GM18907 (cell line): ENCODE results near the gene LAIR1.
"Not testable (repeated sequence)": the region's sequence is repeated elsewhere in the genome, so short reads cannot be mapped to it uniquely, and the experiment has no call there.

Experiments
- ATAC-seq: cut with Tn5 transposase; IDR thresholded peaks from one replicate; pipeline ENCODE4 v1.9.1; 2021; ENCODE audit warnings: mild to moderate bottlenecking, moderate library complexity; ENCODE audit not compliant: unreplicated experiment

LAIR1 gene

DNA sequence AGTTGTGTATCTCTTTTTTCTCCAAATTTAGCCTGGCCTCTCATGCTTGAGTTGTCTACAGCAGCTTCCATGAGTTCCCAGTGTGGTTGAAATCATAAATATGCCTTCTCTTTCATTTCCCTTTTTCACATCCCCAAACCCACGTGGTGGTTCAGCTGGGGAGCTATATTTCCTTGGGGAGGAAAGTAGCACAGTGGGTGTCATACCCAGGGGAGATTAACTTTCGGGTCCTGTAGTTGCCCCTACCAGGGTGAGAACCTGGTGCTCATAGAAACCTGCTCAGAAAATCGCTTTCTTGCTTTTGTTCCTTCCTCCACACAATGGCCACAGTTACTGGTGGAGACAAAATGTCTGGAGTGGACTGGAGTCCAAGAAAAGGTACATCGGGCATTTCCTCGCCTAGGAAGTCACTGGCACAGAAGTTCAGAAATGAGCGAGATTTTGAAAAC lies 18.8 kb downstream of the LAIR1 start:
- ATAC-seq: no peak

DNA sequence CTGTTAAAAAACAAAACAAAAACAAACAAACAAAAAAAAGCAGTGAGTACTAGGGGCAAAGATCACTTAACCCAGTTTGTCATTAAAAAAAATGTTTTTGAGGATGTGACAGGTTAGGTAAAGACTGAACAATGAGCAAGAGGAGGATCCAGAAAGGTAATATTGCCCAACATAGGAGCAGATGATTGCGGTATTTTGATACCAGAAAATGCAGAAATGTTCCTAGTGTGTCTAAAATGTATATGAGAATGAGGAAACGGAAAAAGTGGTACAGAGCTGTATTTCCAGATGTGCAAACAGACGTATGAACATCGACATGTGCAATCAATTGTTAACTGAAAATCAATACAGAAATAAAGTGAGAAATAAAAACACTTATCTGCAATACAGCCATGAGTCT lies 20.9 kb downstream of the LAIR1 start:
- no peak for ATAC-seq

DNA sequence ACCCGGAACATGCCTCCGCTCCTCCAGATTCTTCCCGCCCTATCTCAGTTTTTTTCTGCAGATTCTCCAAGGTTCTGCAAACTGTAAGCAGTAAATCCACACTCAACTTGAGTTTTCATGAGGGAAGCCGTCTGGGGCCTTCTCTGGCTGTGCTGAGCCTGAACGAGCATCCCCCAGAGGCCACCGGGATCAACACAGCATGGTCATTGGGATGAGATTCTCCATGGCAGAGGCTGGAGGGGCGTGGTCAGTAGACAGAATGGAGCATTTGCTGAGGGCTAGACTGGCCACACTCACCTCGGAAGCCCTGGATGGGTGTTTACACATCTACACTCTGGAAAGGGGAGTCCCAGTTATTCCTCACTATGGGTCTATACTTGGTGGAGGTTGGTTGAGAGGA lies 23.4 kb downstream of the LAIR1 start:
- ATAC-seq: no peak

DNA sequence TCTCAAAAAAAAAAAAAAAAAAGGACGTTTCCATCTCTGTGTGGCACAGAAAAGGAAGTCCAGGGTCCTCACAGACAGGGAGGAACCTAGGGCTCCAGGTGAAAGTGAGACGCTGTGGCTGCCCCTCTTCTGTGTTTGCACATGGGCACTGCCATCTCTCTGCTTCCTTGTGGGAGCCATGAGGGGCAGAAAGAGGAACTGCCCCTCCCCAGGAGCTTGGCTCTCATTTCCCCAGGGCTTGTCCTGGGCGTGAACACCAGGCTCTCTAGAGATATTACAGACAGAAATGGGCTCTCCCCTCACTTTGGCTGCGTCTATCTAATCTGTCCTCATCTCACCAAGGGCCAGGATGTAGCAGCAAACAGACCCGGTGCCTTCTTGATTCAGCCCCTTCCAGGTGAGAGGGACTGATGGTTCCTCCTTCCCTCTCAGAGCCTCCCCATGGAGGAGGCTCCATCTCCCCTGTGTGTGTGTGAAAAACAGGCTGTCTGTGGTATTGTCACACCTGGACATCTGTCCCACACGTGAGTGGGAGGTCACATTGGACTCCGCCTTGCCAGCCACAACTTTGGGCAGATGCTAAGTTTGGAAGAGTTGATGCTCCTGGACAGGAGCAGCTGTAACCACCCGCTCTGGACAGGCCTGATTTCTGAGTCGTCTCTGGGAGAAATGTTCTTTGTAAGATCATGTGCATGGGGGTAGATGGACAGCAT lies 24.9 kb downstream of the LAIR1 start:
- ATAC-seq: no peak

DNA sequence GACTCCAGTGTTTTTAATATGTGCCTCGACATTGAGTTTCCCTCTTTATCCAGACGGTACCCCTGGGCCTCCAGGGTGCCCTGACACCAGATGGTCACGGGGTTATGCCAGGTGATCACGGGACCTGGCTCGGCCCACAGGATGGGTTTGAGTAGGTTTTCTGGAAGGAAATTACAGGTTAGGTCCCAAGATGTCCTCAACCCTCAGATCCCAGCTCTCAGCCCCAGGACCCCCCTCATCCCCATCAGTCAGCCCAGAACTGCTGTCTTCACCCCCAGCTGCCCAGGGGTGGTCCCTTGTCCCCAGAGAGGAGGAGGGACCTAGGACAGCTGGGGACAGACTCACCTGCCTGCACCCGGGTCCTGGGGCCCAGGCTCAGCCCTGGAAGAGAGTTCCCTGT lies 26.2 kb downstream of the LAIR1 start:
- no peak for ATAC-seq

DNA sequence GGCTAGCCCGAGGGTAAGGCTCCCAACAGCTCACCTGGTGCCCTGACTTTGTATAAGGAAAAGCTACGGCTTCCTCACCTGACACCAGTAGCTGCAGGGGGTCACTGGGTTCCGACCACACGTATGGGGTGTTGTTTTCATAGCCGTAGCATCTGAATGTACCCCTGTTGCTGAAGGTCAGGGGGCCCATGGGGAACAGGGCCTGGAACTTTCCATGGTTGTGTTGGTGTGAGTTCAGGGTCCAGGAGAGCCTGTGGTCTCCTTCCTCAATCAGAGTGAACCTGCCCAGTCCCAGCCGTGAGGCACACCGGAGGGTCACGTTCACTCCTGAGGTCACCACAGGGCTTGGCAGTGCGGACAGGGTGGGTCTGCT lies 26.9 kb downstream of the LAIR1 start:
- ATAC-seq: no peak

DNA sequence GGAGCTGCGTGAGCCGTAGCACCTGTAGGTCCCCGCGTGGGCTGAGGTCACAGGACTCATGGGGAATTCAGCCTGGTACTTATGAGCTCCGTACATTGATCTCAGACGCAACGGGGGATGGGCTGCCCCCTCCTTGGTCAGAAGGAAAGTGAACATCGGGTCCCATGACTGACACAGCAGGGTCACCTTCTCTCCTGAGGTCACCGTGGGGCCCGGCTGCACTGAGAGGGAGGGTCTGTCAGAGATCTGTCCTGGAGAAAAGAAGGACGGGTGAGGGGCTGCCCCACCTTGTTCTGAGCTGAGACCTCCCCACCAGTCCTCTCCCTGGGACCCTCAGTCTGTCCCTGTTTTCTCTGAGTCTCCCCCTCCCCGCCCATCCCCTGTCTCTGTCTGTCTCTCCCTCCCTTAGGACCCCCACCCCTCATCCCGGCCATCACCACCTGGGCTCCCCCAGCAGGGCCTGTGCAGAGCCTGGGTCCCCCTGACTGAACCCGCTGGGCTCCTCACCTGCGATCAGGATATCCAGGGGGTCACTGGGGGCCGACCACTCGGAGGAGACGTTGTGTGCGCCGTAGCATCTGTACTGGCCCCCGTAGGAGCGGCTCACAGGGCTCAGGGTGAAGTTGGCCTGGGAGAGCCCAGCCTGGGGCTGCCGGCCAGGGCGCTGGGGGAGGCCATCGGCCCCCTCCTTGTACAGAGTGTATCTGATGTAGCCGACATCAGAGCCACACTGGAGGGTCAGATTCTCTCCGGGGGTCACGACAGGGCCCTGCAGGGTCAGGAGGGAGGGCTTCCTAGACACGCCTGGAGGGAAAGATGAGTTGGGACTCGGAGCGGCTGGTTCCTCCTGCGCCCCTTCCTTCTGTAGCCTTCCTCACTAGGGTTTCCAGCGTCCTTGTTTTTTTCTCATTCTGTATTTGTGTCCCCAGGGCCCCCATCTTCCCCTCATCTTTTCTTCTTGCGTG lies 27.6 kb downstream of the LAIR1 start:
- ATAC-seq: no peak

DNA sequence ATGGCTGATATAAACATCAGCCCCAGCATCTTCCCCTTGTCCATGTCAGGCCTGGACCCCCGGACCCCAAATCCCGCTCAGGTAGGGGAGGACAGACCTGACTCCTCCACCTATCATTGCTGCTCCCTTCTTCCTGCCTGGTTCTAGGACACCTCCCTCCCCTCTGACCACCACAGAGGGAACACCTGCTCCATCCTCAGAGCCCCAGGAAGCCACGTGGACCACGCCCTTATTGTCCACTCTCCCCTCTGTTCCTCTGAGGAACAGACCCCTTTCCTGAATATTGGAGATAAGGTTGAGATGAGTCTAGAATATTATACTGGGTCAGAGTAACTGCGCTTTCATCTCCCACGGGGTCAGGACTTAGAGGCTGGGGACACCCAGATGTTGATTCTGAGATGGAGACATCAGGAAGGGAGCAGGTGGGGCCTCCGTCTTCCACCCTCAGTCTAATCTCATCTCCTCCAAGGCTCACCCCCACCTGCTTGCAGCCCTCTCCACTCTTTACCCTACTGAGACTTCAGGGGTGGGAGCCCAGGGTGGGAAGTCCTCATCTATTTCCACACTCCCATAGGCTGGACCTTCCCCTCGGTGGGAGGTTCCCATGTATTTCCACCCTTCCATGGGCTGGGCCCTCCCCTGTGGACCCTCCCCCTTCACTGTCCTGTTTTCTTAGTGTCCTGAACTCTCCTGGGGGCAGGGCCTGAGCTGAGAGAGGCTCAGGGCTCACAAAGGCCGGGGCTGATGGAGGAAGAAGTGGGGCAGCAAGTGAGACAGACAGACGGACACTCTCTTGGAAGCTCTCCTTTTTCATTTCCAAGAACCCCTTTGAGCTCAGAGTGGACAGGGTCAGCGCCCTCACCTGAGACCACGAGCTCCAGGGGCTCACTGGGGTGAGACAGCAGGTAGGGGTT lies 28.5 kb downstream of the LAIR1 start:
- no peak for ATAC-seq

DNA sequence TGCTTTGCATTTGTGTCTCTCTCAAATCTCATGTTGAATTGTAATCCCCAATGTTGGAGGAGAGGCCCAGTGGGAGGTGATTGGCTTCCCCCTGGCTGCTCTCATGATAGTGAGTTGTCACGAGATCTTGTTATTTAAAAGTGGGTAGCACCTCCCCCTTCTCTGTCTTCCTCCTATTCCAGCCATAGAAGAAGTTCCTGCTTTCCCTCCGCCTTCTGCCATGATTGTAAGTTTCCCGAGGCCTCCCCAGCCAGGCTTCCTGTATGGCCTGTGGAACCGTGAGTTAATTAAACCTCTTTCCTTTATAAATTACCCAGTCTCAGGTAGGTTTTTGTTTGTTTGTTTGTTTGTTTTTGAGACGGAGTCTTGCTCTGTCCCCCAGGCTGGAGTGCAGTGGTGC lies 29.6 kb downstream of the LAIR1 start:
- ATAC-seq: no peak

DNA sequence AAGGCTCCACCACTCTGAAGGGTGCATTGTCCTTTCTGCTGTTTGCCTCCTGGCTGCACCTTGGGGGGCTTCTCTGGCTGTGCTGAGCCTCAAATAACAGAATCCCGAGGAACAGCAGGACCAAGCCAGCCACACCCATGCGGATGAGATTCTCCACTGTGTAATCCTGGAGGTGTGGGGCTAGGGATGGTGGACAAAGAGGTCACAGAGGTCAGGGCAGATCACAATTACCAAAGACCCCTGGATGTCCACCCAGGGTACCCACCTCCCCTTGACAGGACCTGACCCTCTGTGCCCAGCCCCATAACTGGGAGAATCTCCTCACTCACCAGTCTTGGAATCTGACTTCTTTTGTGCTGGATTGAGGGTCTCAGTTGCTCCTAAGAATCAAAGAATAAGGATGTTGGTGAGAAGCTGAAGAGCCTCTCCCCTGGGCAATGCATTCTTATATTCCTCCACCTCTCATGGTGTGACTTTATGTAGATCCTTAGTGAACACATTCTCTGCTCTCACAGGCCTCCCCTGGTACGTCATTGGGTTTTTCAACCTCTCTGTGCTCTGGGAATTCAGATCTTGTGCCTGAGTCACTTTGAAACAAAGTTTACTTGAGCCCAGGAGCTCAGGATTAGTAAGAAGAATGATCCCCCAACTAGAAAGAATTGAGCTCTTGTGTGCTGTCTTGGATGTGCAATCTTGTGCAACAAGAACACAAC lies 31.0 kb downstream of the LAIR1 start:
- no peak for ATAC-seq

DNA sequence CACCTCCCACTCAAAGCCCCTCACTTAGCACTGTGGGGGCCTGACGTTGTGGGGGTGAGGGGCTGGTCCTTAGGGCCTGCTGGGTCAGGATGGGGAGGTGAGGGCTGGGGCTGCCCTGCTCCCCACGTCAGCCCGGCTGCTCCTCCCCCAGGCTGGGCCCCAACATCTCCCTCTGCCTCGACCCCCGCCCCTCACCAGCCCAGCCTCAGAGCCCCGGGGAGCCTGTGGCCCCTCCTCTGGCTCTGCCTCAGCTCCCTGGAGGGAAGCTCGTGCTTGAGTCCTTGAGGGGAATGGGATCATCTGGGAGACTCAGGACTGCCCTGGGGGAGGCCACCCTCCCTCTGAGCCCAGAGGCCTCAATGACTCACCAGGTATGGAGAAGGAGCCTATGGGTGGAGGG lies 32.6 kb downstream of the LAIR1 start:
- ATAC-seq: no peak

DNA sequence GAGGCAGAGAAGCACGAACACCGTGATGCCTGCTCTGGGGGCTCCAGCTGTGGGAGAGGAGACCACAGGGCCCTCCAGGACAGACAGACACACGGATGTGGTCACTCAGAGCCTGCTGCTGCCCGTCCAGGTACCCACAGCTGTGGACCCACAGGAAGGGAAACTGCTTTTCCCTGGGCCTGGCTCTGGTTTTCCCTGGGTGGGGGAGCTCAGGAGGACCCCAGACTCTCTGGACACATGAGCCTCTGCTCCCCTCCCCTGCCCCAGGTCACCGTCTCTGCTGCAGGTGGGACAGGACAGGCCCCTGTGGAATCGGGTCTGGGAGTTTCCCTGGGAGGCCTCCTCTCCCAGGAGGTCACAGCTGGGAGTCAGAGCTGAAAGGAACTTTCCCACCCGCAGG lies 33.1 kb downstream of the LAIR1 start:
- ATAC-seq: no peak

DNA sequence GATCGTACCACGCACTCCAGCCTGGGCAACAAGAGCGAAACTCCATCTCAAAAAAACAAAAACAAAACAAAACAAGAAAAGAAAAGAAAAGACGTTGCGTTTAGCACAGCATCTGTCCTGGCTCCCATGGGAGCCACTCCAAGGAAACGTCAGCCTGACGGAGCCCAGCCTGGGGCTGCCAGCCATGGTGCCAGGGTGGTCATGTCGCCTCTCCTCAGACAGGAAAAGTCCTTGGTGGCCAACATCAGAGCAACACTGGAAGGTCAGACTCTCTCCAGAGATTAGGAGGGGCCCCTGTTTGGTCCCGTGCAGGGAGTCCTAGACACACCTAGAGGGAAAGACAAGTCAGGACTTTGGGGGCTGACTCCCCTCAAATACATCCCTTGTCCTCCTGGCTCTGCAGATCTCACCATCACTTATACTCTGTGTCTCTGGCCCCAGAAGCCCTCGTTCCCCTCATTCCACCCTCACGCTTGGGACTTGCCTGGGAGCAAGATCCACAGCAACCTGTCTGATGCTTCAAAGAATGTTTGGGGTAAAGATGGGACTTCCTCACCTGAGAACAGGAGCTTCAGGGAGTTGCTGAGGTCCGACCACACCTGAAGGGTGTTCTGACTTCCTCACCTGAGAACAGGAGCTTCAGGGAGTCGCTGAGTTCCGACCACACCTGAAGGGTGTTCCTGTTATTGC lies 35.1 kb downstream of the LAIR1 start:
- no peak for ATAC-seq

DNA sequence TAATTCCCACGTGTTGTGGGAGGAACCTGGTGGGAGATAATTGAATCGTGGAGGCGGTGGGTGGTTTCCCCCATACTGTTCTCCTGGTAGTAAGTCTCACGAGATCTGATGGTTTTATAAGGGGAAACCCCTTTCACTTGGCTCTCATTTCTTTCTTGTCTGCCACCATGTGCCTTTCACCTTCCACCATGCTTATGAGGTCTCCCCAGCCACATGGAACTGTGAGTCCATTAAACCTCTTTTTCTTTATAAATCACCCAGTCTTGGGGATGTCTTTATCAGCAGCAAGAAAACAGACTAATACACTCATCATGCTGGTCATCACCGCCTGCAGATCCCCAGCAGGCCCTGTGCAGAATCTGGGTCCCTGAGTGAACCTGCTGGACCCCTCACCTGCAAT lies 36.0 kb downstream of the LAIR1 start:
- ATAC-seq: not testable (repeated sequence)

DNA sequence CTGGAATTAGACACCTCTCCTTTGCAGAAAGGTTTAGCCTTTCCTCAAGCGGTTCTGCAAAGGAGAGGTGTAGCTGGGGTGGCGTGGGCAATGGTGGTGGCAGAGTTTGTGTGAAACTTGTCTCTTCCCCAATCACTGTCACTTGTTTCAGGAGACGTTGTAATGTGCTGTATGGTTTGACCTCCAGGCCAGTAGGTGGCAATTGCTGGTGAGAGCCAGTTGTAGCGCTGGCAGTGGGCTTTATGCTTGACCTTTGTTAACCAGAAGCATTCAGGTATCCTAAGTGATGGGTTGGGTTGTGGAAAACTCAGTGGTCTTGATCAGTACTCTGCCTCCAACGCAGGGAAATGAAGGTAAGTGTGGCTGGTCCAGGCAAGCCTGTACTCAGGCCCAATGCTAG lies 39.1 kb downstream of the LAIR1 start:
- ATAC-seq: no peak

DNA sequence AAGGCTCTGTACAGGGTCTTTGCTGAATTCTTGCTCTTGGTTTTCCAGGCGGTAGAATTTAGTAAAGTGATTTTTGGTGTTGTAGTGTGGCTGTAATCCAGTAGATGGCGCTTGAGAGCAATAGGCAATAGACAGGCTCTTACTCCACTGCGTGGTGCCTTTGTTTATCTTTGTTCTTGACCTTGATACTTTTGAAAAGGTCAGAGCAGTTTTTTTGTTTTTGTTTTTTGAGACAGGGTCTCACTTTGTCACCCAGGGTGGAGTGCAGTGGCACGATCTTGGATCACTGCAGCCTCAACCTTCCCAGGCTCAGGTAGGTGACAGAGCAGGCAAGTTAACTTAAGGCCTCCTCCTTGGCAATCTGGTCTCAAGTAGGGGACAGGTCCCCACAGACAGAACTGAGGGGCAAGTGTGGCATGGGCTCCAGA lies 39.5 kb downstream of the LAIR1 start:
- ATAC-seq: no peak

DNA sequence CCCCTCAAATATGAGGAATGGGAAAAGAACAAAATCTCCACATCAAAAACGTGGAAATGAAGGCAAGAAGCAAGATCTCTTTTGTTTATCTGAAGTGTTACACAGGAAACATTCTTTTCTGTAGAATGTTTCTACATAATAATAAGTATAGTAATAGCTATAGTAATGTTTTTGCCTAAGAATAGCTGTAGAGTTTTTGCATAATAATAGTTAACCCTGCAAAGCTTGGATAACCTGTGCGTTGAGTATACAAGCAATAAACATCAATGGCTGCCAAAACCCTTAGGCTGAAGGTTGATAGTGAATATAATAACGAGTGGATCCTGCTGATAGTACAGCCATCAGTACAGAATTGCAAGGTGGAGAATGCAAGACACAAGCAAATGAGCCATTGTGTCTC lies 40.7 kb downstream of the LAIR1 start:
- no peak for ATAC-seq

DNA sequence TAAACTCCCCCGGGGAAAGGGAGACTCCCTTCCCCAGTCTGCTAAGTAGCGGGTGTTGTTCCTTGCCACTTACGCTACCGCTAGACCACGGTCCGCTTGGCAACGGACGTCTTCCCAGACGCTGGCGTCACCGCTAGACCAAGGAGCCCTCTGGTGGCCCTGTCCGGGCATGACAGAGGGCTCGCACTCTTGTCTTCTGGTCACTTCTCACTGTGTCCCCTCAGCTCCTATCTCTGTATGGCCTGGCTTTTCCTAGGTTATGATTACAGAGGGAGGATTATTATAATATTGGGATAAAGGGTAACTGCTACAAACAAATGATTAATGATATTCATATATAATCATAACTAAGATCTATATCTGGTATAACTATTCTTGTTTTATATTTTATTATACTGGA lies 41.8 kb downstream of the LAIR1 start:
- not testable (repeated sequence) for ATAC-seq

DNA sequence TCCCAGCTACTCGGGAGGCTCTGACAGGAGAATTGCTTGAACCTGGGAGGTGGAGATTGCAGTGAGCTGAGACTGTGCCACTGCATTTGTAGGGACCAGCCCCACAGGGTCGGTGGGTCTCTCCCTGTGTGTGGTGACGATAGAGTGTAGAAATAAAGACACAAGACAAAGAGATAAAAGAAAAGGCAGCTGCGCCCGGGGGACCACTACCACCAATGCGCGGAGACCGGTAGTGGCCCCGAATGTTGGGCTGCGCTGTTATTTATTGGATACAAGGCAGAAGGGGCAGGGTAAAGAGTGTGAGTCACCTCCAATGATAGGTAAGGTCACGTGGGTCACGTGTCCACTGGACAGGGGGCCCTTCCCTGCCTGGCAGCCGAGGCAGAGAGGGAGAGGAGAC lies 42.4 kb downstream of the LAIR1 start:
- not testable (repeated sequence) for ATAC-seq
